ENCODE data around the gene CUL3. TPM values are rescaled to one million over a fixed set of nuclear protein-coding genes. Genes with fewer than 3 reads are reported as not detected.

Gene CUL3
- polyA plus RNA-seq, 3 donors, result 12.3 to 28.7 (median 12.9) TPM

GRCh38 chr2:224577541-224577940 is 7.6 kb downstream of the CUL3 start:
- no peak for TF ChIP-seq CTCF (IDR thresholded peaks at IDR 0.05)
- intact Hi-C loops (cut with micrococcal nuclease), result no loop called here
- DNase-seq, result no peak

GRCh38 chr2:224576088-224576715 is 9.0 kb downstream of the CUL3 start:
- Mint-ChIP-seq H3K4me1 (peaks cover 76% of the 10 kb centered on the region), H3K36me3 (peaks cover 0 to 12% of the 10 kb centered on the region in 2 donors), H3K27me3 (ENCODE audit: low read depth in 3 of 3) (no peaks in the 10 kb centered on the region), H3K4me3 (peak overlapping the region in 1 of 2 donors; percentile 16), H3K27ac (peak overlapping the region; percentile 7 to 67 (median 53)), H3K9me3 (peaks cover 0 to 1% (median 0%) of the 10 kb centered on the region in 7 donors)
- no peaks in the 10 kb centered on the region for H3K36me3 ChIP-seq (replicated peaks in 1 of 2; ENCODE audit: control insufficient read depth in 1 of 2, insufficient read depth in 2 of 2, low read length in 2 of 2)
- intact Hi-C loops (cut with micrococcal nuclease), result no loop called here
- peaks cover 33 to 38% of the 10 kb centered on the region in 2 donors for H3K4me1 ChIP-seq (ENCODE audit: control insufficient read depth in 1 of 2, insufficient read depth in 2 of 2, low read length in 2 of 2)
- H3K79me2 ChIP-seq (ENCODE audit: insufficient read depth, low read length), result peaks cover 100% of the 10 kb centered on the region
- DNase-seq, result peak; percentile 6 to 11 (median 11)
- no peaks in the 10 kb centered on the region for H3K9me3 ChIP-seq (replicated peaks in 1 of 2; ENCODE audit: control insufficient read depth in 1 of 2, insufficient read depth in 1 of 2, low read length in 2 of 2)
- peak overlapping the region in 1 of 2 donors; percentile 54 for H3K27ac ChIP-seq (ENCODE audit: low read depth in 1 of 2, low read length in 2 of 2)
- no peaks in the 10 kb centered on the region for H3K27me3 ChIP-seq (ENCODE audit: control insufficient read depth in 2 of 2, insufficient read depth in 2 of 2, low read length in 2 of 2)
- H2AFZ ChIP-seq (ENCODE audit: insufficient read depth, low read depth, low read length, poor library complexity, severe bottlenecking), result no peak overlapping the region
- TF ChIP-seq CTCF (IDR thresholded peaks at IDR 0.05), result no peak
- peak overlapping the region in 1 of 3 experiments; percentile 18 for H3K4me3 ChIP-seq (replicated peaks in 1 of 3; ENCODE audit: low read depth in 2 of 3, low read length in 3 of 3)
- WGBS (ENCODE audit: insufficient coverage), result 8% methylated on average over 2 of the region's 5 CpGs
- H3K4me2 ChIP-seq (replicated peaks; ENCODE audit: extremely low read depth, low read length, poor library complexity, severe bottlenecking), result peak overlapping the region; percentile 27
- H4K20me1 ChIP-seq (ENCODE audit: insufficient read depth, low read length), result peaks cover 100% of the 10 kb centered on the region
- H3K9ac ChIP-seq (ENCODE audit: insufficient read depth, low read length, poor library complexity, severe bottlenecking), result no peak overlapping the region

More at GRCh38 chr2:224577541-224577940, 7.6 kb downstream of the CUL3 start:
- Histone ChIP-seq H4K20me1 (ENCODE audit: insufficient read depth, low read length) (peaks cover 100% of the 10 kb centered on the region), H3K79me2 (ENCODE audit: insufficient read depth, low read length) (peaks cover 100% of the 10 kb centered on the region), H3K36me3 (replicated peaks in 1 of 2; ENCODE audit: control insufficient read depth in 1 of 2, insufficient read depth in 2 of 2, low read length in 2 of 2) (no peaks in the 10 kb centered on the region), H3K9me3 (replicated peaks in 1 of 2; ENCODE audit: control insufficient read depth in 1 of 2, insufficient read depth in 1 of 2, low read length in 2 of 2) (no peaks in the 10 kb centered on the region), H3K4me2 (replicated peaks; ENCODE audit: extremely low read depth, low read length, poor library complexity, severe bottlenecking) (no peak overlapping the region), H3K27ac (ENCODE audit: low read depth in 1 of 2, low read length in 2 of 2) (no peak overlapping the region), H2AFZ (ENCODE audit: insufficient read depth, low read depth, low read length, poor library complexity, severe bottlenecking) (no peak overlapping the region), H3K27me3 (ENCODE audit: control insufficient read depth in 2 of 2, insufficient read depth in 2 of 2, low read length in 2 of 2) (no peaks in the 10 kb centered on the region), H3K9ac (ENCODE audit: insufficient read depth, low read length, poor library complexity, severe bottlenecking) (no peak overlapping the region), H3K4me3 (replicated peaks in 1 of 3; ENCODE audit: low read depth in 2 of 3, low read length in 3 of 3) (no peak overlapping the region), H3K4me1 (ENCODE audit: control insufficient read depth in 1 of 2, insufficient read depth in 2 of 2, low read length in 2 of 2) (peaks cover 40 to 44% of the 10 kb centered on the region in 2 donors)
- peaks cover 2 to 7% of the 10 kb centered on the region in 2 donors for H3K36me3 Mint-ChIP-seq
- no CpG with 5 or more reads among the region's 2 CpGs for WGBS (ENCODE audit: insufficient coverage)
- H3K9me3 Mint-ChIP-seq, result peaks cover 0 to 1% (median 0%) of the 10 kb centered on the region in 7 donors
- H3K4me1 Mint-ChIP-seq, result peaks cover 73% of the 10 kb centered on the region
- no peaks in the 10 kb centered on the region for H3K27me3 Mint-ChIP-seq (ENCODE audit: low read depth in 3 of 3)
- peak overlapping the region in 1 of 7 donors; percentile 75 for H3K27ac Mint-ChIP-seq
- no peak overlapping the region for H3K4me3 Mint-ChIP-seq
